K562 (cell line): ENCODE measurements around the gene ADGRE2.

ENCODE experiments used
- ETV5 ChIP-seq: sonication (generic); formaldehyde crosslinking; IDR thresholded peaks from 2 replicates; pipeline ENCODE4 v1.4.0; 2020; ENCODE audit warnings: low read depth, mild to moderate bottlenecking, missing genetic modification reagents
- MAFK ChIP-seq: IDR thresholded peaks from 2 replicates; pipeline ENCODE4 v1.6.1; 2011; ENCODE audit warnings: low read length, improper control_type of control experiment
- MTA3 ChIP-seq: fragments of 450-650 bp; formaldehyde crosslinking; IDR thresholded peaks from 2 replicates; pipeline ENCODE4 v1.6.1; 2017; ENCODE audit warnings: mild to moderate bottlenecking, borderline replicate concordance
- NFE2 ChIP-seq: IDR thresholded peaks from 2 replicates; pipeline ENCODE4 v1.6.1; 2014; ENCODE audit warnings: antibody characterized with exemption, low read depth
- SMAD1 ChIP-seq: fragments of 150-350 bp; IDR thresholded peaks from 2 replicates; pipeline ENCODE4 v1.6.1; 2014; ENCODE audit warnings: low read length, low read depth; ENCODE audit not compliant: partially characterized antibody
- SRSF3 ChIP-seq: fragments of 200-400 bp; formaldehyde crosslinking; IDR thresholded peaks from 2 replicates; pipeline ENCODE4 v1.6.1; 2016; ENCODE audit warnings: mild to moderate bottlenecking, low read length, moderate library complexity; ENCODE audit not compliant: insufficient read depth

DNA sequence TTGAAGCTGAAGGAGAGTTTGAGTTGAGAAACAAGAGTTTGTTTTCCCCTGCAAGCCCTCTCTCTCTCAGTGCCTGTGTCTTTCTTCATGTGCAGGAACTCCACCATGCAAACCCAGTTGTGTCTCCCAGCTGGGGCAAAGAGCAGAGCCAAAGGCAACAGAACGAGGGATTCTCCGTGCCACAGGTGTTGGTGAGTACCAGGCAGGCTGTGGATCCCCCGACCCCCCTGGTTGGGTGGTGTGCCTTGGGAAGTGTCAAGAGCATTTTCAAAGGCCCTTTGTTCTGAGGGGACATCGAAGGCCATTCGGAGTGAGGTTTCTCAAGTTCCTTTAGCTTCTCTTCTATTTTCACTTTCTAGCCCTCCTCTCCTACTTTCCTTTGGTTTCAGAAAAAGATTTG lies 82.9 kb downstream of the ADGRE2 start:
- TF ChIP-seq SMAD1, result no peak
- TF ChIP-seq SRSF3, result no peak
- no peak for TF ChIP-seq MAFK
- no peak for TF ChIP-seq NFE2
- no peak for TF ChIP-seq MTA3
- TF ChIP-seq ETV5, result no peak
